ENCODE data around the gene RARB.

Gene RARB

DNA sequence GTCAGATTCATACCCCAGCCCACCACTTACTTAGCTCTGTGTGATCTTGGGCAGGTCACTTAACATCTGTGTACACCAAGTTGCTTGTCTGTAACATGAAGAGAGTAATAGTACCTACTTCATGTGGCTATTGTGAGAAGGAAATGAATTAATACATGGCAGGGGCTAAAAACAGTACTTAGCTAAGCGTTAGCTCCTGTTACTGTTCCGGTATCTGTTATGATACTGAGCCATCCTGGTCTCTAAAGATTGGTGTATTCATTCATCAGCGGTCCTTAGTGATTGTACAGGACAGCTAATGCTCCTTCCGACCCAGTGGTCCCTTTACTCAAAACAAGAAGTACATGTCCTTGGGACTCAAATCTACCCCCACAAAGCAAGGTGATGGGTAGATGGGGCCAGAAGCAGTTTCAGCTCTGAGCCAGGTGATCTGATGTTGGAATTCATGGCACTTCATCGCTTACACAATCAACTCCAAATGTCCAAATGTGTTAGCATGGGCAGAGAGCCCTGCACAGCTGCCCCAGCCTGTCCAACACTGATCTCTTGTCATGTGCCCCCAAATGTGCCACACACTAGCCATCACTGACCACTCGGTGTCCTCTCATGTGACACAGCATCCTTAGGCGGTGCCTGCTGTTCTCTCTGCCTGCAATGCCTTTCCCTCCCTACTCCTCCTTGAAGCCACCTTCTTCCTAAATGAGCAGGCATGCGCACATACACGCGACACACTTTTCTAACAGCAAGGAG, 84.1 kb downstream of the RARB start:
- no peak for TF ChIP-seq CTCF (IDR thresholded peaks at IDR 0.05; ENCODE audit: control insufficient read depth, insufficient read depth, low read depth, low read length, missing control alignments)
- H3K4me3 ChIP-seq (ENCODE audit: control insufficient read depth, low read depth, low read length): no peak overlapping the region
- no peak for DNase-seq (ENCODE audit: low read depth)

GRCh38 chr3:25513642-25514266, 85.7 kb downstream of the RARB start:
- no peak for DNase-seq (ENCODE audit: low read depth)
- H3K4me3 ChIP-seq (ENCODE audit: control insufficient read depth, low read depth, low read length): no peak overlapping the region
- no peak for TF ChIP-seq CTCF (IDR thresholded peaks at IDR 0.05; ENCODE audit: control insufficient read depth, insufficient read depth, low read depth, low read length, missing control alignments)

- no peak overlapping the region for H3K4me3 ChIP-seq (ENCODE audit: control insufficient read depth, low read depth, low read length)
- DNase-seq (ENCODE audit: low read depth): no peak
- TF ChIP-seq CTCF (IDR thresholded peaks at IDR 0.05; ENCODE audit: control insufficient read depth, insufficient read depth, low read depth, low read length, missing control alignments): no peak
These were observed 87.1 kb downstream of the RARB start for GRCh38 chr3:25515171-25515570.

- H3K4me3 ChIP-seq (ENCODE audit: control insufficient read depth, low read depth, low read length): no peak overlapping the region
These were observed 93.0 kb downstream of the RARB start for GRCh38 chr3:25520926-25521559.

GRCh38 chr3:25527336-25527735, 99.3 kb downstream of the RARB start:
- TF ChIP-seq CTCF (IDR thresholded peaks at IDR 0.05; ENCODE audit: control insufficient read depth, insufficient read depth, low read depth, low read length, missing control alignments): no peak
- no peak for DNase-seq (ENCODE audit: low read depth)
- no peak overlapping the region for H3K4me3 ChIP-seq (ENCODE audit: control insufficient read depth, low read depth, low read length)

More at GRCh38 chr3:25520926-25521559, 93.0 kb downstream of the RARB start:
- DNase-seq (ENCODE audit: low read depth): no peak
- TF ChIP-seq CTCF (IDR thresholded peaks at IDR 0.05; ENCODE audit: control insufficient read depth, insufficient read depth, low read depth, low read length, missing control alignments): no peak

DNA sequence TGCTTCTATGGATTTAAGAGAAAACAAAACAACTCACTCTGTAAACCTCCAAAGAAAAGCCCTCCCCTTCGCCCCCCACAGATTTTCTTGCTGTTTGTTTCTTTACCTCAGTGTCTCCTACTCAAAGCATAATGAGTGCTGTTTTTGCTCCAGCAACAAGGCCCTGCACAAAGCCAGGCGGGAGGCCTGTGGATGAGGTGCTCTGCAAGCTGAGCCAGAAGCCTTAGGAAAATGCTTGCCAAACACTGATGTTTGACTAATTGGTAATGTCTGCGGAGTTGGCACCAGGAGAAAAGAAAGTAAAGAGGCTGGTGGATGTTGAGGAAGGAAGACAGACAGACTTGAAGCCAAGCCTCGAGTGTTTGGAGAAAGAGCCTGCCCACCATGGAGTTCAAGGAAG, 99.7 kb downstream of the RARB start:
- TF ChIP-seq CTCF (IDR thresholded peaks at IDR 0.05; ENCODE audit: control insufficient read depth, insufficient read depth, low read depth, low read length, missing control alignments): no peak
- no peak overlapping the region for H3K4me3 ChIP-seq (ENCODE audit: control insufficient read depth, low read depth, low read length)
- DNase-seq (ENCODE audit: low read depth): no peak
